Esophagus mucosa (tissue), 1 donor: ENCODE results near the gene OBP2B. TPM values are rescaled to one million over a fixed set of nuclear protein-coding genes. Genes with fewer than 3 reads are reported as not detected.
"Not testable (repeated sequence)": the region's sequence is repeated elsewhere in the genome, so short reads cannot be mapped to it uniquely, and the experiment has no call there.

Experiments
- ATAC-seq: fragments of 200-7000 bp; cut with Tn5 transposase; one replicate; pipeline ENCODE4 v1.9.1; 2020
- total RNA-seq: library from RNA; stranded (reverse); gene quantifications from one replicate; pipeline ENCODE4 v1.2.4, GENCODE V29; 2023
- donor health status: DM: yes; HTN: yes; CAD: no.

Gene OBP2B
- total RNA-seq, 1 donor from 2014 or later = not detected

DNA sequence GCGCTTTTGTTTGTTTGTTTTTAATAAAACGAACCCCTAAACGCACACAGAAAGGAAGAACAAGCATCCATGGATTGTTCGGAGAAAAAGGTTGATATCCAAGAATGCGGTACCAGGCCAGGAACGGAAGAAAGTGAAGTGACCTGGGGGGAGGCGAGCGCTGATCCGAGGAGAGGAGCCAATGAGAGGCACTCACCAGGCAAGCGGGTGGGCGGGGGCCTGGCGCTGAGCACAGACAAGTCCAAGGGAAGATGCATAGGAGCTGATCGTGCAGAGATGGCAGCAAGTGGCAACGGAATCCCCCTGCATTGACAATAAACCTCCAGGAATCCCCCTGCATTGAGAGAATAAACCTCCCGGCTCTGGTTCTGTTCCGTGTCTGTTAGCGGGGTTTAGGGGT is 8.4 kb downstream of the OBP2B start:
- no peak for ATAC-seq

DNA sequence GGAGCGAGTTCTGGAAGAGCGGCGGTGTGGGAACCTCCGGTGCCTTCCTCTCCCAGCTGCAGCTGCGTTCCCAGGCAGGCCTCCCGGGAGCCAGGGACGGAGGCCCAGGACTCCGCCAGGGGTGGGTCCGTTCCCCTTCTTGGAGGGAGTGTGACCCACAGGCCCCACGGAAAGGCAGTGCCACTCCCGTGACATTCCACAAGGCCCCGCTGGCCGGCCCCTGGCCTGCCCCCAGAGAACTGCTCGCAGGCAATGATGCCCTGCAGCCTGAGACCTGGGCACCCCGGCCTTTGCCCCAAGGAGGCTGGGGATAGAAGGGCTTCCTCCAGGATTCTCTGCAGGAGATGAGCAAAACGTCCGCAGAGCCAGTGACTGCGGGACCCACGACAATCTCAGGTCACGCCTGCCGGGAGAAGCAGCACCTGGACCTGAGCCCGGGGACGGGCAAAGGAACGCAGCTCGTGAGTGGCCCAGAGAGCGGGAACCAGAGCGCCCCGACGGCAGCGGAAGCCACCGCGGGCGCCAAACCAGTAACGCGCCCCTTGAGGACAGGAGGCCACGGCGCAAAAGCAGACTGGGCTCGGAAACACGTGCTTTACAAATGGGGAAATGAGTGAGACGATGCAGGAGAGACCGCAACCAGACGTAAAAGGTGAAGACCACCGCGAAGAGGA is 9.3 kb downstream of the OBP2B start:
- ATAC-seq = no peak

DNA sequence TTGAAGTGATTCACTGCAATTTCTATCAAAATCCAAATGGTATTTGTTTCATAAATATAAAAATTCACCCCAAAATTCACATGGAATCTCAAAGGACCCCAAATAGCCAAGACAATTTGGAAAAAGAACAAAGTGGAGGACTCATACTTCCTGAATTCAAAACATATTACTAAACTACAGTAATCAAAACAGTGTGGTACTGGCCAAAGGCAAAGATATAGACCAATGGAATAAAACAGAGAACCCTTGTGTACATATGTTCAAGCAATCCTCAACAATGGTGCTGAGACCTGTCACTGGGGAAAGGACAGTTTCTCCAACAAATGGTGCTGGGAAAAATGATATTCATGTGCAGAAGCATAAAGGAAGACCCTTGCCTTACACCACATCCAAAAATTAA is 14.0 kb downstream of the OBP2B start:
- ATAC-seq = no peak

DNA sequence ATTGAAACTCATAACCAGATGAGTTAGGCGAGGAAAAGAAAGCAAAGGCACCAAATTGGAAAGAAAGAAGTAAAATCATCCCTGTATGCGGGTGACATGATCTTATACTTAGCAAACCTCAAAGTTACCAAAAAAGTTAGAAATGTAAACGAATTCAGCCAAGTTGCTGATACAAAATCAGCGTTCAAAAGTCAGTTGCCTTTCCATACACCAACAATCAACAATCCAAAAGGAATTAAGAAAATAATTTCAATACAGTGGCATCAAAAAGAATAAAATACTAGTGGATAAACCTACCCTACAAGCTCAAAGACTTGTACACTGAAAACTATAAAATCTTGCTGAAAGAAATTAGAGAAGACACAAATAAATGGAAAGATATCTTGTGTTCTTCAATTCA is 14.5 kb downstream of the OBP2B start:
- no peak for ATAC-seq

DNA sequence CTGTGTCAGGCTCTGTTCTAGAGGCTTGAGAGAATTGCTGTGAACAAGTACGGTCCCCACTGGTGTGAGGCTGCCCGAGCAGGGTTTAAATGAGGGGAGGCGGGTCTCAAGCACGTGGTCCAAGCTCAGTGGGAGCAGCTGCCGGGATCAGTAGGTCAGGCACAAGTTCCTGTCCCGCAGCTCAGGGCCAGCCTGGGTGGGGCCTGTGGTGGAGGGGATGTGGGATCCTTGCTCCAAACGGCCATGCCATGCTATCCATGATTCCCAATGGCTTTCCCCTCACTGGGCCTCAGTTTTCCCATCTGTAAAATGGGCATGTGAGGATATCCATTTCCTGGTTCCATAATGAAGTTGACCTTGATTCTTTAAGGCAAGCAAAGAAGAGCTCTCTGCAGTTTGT is 17.1 kb downstream of the OBP2B start:
- ATAC-seq = no peak

DNA sequence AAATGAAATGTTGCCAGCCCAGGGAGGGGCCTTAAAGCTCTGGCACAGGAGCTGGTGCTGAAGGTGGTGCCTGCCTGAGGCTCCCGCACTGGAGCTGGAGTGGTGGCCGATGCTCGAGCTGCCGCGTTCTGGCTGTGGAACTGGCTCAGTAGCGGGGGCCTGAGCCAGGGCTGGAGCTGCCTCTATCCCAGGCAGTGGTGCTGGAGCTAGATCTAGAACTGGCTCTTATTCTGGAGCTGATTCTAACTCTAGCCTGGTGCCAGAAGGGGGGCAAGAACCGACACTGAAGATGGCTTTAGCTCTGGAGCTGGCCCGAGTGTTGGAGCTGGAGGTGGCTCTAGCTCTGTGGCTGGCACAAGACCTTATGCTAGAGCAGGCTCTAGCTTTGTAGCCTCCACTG is 19.2 kb downstream of the OBP2B start:
- ATAC-seq = no peak

- ATAC-seq = no peak
Observed at GRCh38 chr9:133188843-133189180, 20.2 kb downstream of the OBP2B start.

DNA sequence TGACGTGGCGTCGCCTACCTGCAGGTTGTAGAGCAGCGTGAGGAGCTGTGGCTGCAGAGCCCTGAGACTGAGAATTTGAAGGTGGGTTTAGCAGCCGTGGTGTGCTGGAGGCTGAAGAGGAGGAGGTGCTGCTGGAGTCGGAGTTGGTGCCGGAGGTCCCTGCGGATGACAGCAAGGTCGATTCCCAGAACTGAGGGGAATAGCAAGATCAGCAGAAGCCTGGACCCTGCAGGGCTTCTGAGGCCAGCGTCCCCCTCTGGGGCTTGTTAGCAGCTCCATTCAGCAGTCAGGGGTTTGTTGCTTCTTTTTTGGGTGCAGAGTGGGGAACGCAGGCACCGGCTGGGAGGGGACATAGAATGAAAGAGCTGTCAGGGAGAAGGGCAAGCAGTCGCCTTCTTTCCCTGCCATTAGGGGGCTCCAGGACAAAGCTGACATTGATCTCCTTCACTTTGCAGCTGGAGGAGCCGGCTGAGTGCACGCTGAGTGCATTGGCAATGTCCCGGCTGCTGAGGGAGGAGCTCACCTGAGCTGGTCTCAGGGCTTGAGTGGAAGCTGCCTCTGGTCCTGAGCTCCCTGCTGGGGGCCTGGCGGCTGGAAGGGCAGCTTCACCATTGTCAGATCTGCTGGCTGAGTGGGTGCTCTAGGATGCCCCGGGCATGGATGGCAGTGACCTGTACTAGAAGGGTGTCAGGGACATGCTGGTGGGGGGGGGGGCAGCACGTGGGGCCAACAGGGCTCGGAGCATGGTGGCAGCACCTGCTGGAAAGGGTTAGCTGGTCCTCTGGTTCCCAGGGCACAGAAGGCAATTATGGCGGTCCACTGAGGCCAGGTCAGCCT is 20.8 kb downstream of the OBP2B start:
- peak; percentile 35 for ATAC-seq

- no peak for ATAC-seq
Observed at GRCh38 chr9:133187561-133188005, 21.5 kb downstream of the OBP2B start.

- ATAC-seq = no peak
Observed at GRCh38 chr9:133186736-133187135, 22.3 kb downstream of the OBP2B start.

DNA sequence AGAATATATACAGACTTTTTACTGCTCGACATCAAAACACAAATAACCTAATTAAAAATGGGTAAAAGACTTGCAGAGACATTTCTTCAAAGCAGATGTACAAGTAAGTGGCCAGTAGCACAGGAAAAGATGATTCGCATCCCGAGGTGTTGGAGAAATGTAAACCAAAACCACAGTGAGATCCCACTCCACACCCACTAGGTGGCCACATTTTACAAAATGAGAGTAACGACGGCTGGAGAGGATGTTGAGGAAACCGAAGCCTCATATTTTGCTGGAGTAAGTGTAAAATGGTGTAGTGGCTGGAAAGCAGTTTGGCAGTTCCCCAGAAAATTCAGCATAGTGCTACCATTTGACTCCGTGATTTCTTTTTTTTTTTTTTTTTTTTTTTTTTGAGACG is 24.1 kb downstream of the OBP2B start:
- ATAC-seq = peak; percentile 60

GRCh38 chr9:133182151-133182550 is 26.9 kb downstream of the OBP2B start:
- ATAC-seq = no peak

- ATAC-seq = no peak
Observed at GRCh38 chr9:133181561-133181960, 27.5 kb downstream of the OBP2B start.

DNA sequence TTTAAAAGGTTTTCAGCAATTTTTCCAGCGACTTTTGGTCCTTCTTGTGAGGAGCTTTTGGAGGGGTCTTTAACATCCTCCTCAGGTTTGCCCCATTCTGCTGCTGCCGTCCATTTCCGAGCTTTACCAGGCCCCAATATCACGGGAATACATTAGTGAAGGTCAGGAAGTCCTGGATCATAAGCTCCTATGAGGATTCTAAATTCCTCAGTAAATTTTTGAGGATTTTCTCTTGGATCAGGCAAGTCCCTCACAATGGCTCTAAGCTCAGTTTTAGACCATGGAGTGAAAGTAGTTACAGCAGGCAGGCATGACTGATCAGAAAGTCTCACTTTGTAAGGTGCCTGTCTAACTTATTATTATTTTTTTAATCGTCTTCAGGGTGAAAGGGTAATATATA is 28.1 kb downstream of the OBP2B start:
- no peak for ATAC-seq

DNA sequence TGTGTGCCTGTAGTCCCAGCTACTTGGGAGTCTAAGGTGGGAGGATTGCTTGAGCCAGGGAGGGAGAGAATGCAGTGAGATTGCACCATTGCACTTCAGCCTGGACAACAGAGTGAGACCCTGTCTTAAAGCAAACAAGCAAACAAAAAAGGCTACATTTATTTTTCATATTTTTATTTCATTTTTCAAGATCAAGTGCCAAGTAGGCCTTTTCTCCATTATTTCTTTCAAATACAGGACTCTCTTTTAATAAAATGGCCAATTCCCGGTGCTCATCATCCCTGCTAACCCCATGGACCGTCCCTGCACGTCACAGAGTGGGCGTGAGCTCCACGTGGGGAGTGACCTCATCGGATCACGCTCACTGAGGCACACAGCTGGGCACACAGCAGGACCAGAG is 36.0 kb downstream of the OBP2B start:
- no peak for ATAC-seq

- peak; percentile 10 for ATAC-seq
Observed at GRCh38 chr9:133171161-133171961, 37.7 kb downstream of the OBP2B start.

DNA sequence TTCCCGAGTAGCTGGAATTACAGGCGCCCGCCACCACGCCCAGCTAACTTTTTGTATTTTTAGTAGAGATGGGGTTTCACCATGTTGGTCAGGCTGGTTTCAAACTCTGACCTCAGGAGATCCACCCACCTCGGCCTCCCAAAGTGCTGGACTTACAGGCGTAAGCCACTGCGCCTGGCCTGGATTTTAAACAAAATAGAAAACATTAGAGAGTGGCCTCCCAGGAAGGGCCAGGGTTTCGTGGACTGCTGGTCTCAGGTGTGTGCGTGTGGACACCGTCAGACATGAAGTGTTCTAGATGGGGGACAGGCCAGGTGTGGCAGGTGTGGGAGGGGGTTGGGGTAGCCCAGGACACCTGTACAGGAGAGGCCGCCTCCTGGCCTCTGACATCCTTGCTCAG is 38.3 kb downstream of the OBP2B start:
- ATAC-seq = no peak

GRCh38 chr9:133169687-133170086 is 39.4 kb downstream of the OBP2B start:
- ATAC-seq = not testable (repeated sequence)

GRCh38 chr9:133169102-133169501 is 39.9 kb downstream of the OBP2B start:
- no peak for ATAC-seq

DNA sequence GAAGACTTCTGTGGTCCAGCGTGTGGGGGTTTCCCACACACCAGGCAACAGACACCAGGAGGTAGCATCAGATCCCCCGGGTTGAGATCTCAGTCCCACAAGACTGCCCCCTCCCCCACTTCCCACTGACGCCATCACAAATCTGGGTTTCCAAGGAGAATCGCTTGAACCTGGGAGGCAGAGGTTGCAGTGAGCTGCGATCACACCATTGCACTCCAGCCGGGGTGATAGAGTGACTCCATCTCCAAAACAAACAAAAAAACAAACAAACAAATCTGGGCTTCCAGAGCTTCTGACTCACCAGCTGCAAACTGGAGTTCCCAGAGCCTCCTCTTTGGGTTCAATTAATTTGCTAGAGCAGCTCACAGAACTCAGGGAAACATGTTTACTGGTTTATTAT is 40.6 kb downstream of the OBP2B start:
- no peak for ATAC-seq

- no peak for ATAC-seq
Observed at GRCh38 chr9:133167769-133168168, 41.3 kb downstream of the OBP2B start.

- ATAC-seq = no peak
Observed at GRCh38 chr9:133167096-133167730, 41.8 kb downstream of the OBP2B start.

DNA sequence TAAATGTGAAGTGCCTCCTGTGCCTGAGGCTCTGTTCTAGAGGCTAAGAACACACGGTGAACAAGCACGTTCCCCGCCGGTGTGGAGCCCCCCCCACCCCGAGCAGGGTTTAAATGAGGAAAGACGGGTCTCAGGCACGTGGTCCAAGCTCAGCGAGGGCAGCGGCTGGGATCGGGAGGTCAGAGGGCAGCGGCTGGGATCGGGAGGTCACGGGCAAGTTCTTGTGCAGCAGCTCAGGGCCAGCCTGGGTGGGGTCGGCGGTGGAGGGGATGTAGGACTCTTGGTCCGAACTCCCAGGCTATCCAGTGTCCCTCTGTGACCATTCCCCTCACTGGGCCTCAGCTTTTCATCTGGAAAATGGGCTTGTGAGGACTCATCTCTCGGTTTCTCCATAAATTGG is 42.7 kb downstream of the OBP2B start:
- ATAC-seq = no peak
